ENCODE results near the gene ACACA.

ACACA gene

GRCh38 chr17:37300683-37301082 lies 106.0 kb downstream of the ACACA start:
- Mint-ChIP-seq H3K4me3 (no peak overlapping the region), H3K27me3 (no peaks in the 10 kb centered on the region), H3K36me3 (ENCODE audit: low read depth) (peaks cover 2% of the 10 kb centered on the region), H3K4me1 (peaks cover 3% of the 10 kb centered on the region), H3K27ac (no peak overlapping the region), H3K9me3 (no peaks in the 10 kb centered on the region)
- ATAC-seq (no peak), DNase-seq (no peak)

GRCh38 chr17:37299257-37299980 lies 107.2 kb downstream of the ACACA start:
- no peak for ATAC-seq
- no peak for DNase-seq
- H3K9me3 Mint-ChIP-seq: no peaks in the 10 kb centered on the region
- no peak overlapping the region for H3K27ac Mint-ChIP-seq
- H3K4me3 Mint-ChIP-seq: no peak overlapping the region
- peaks cover 3% of the 10 kb centered on the region for H3K4me1 Mint-ChIP-seq
- no peaks in the 10 kb centered on the region for H3K27me3 Mint-ChIP-seq
- peaks cover 8% of the 10 kb centered on the region for H3K36me3 Mint-ChIP-seq (ENCODE audit: low read depth)

GRCh38 chr17:37295888-37296287 lies 110.7 kb downstream of the ACACA start:
- Mint-ChIP-seq H3K27ac (no peak overlapping the region), H3K9me3 (no peaks in the 10 kb centered on the region), H3K27me3 (no peaks in the 10 kb centered on the region), H3K36me3 (ENCODE audit: low read depth) (peaks cover 5% of the 10 kb centered on the region), H3K4me1 (peaks cover 3% of the 10 kb centered on the region), H3K4me3 (no peak overlapping the region)
- DNase-seq (no peak), ATAC-seq (no peak)

GRCh38 chr17:37294888-37295287 lies 111.7 kb downstream of the ACACA start:
- no peak for ATAC-seq
- DNase-seq: no peak
- peaks cover 5% of the 10 kb centered on the region for H3K36me3 Mint-ChIP-seq (ENCODE audit: low read depth)
- H3K27me3 Mint-ChIP-seq: no peaks in the 10 kb centered on the region
- peaks cover 3% of the 10 kb centered on the region for H3K4me1 Mint-ChIP-seq
- no peaks in the 10 kb centered on the region for H3K9me3 Mint-ChIP-seq
- no peak overlapping the region for H3K4me3 Mint-ChIP-seq
- H3K27ac Mint-ChIP-seq: no peak overlapping the region

- no peak for DNase-seq
- Mint-ChIP-seq H3K36me3 (ENCODE audit: low read depth) (peaks cover 12% of the 10 kb centered on the region), H3K27ac (no peak overlapping the region), H3K9me3 (no peaks in the 10 kb centered on the region), H3K27me3 (no peaks in the 10 kb centered on the region), H3K4me3 (no peak overlapping the region), H3K4me1 (peaks cover 3% of the 10 kb centered on the region)
- no peak for ATAC-seq
Measured at GRCh38 chr17:37293770-37294169, 112.9 kb downstream of the ACACA start.

- no peak for DNase-seq
- no peak overlapping the region for H3K27ac Mint-ChIP-seq
Measured at GRCh38 chr17:37292429-37293139, 114.1 kb downstream of the ACACA start.

GRCh38 chr17:37291351-37291750 lies 115.3 kb downstream of the ACACA start:
- no peak for ATAC-seq
- DNase-seq: no peak
- Mint-ChIP-seq H3K4me3 (no peak overlapping the region), H3K36me3 (ENCODE audit: low read depth) (peaks cover 19% of the 10 kb centered on the region), H3K9me3 (no peaks in the 10 kb centered on the region), H3K27me3 (no peaks in the 10 kb centered on the region), H3K4me1 (no peaks in the 10 kb centered on the region), H3K27ac (no peak overlapping the region)

More at GRCh38 chr17:37292429-37293139, 114.1 kb downstream of the ACACA start:
- H3K9me3 Mint-ChIP-seq: no peaks in the 10 kb centered on the region
- peaks cover 15% of the 10 kb centered on the region for H3K36me3 Mint-ChIP-seq (ENCODE audit: low read depth)
- H3K4me3 Mint-ChIP-seq: no peak overlapping the region
- no peaks in the 10 kb centered on the region for H3K27me3 Mint-ChIP-seq
- ATAC-seq: no peak
- H3K4me1 Mint-ChIP-seq: no peaks in the 10 kb centered on the region

GRCh38 chr17:37286430-37286829 lies 120.2 kb downstream of the ACACA start:
- no peaks in the 10 kb centered on the region for H3K4me1 Mint-ChIP-seq
- no peaks in the 10 kb centered on the region for H3K9me3 Mint-ChIP-seq
- H3K27me3 Mint-ChIP-seq: no peaks in the 10 kb centered on the region
- H3K36me3 Mint-ChIP-seq (ENCODE audit: low read depth): peaks cover 38% of the 10 kb centered on the region
- no peak overlapping the region for H3K4me3 Mint-ChIP-seq
- DNase-seq (no peak), ATAC-seq (no peak)
- H3K27ac Mint-ChIP-seq: no peak overlapping the region

- Mint-ChIP-seq H3K36me3 (ENCODE audit: low read depth) (peaks cover 43% of the 10 kb centered on the region), H3K4me1 (no peaks in the 10 kb centered on the region), H3K9me3 (no peaks in the 10 kb centered on the region), H3K27ac (no peak overlapping the region), H3K27me3 (no peaks in the 10 kb centered on the region), H3K4me3 (no peak overlapping the region)
- DNase-seq (no peak), ATAC-seq (no peak)
Measured at GRCh38 chr17:37284191-37284590, 122.4 kb downstream of the ACACA start.

GRCh38 chr17:37283414-37283961 lies 123.1 kb downstream of the ACACA start:
- Mint-ChIP-seq H3K27me3 (no peaks in the 10 kb centered on the region), H3K27ac (no peak overlapping the region), H3K9me3 (no peaks in the 10 kb centered on the region), H3K36me3 (ENCODE audit: low read depth) (peaks cover 44% of the 10 kb centered on the region), H3K4me3 (no peak overlapping the region), H3K4me1 (no peaks in the 10 kb centered on the region)
- no peak for ATAC-seq
- DNase-seq: no peak

GRCh38 chr17:37280841-37281240 lies 125.8 kb downstream of the ACACA start:
- Mint-ChIP-seq H3K27ac (no peak overlapping the region), H3K4me1 (no peaks in the 10 kb centered on the region), H3K27me3 (no peaks in the 10 kb centered on the region), H3K4me3 (no peak overlapping the region), H3K9me3 (no peaks in the 10 kb centered on the region), H3K36me3 (ENCODE audit: low read depth) (peaks cover 55% of the 10 kb centered on the region)
- DNase-seq (no peak), ATAC-seq (no peak)

- no peaks in the 10 kb centered on the region for H3K9me3 Mint-ChIP-seq
- H3K4me1 Mint-ChIP-seq: no peaks in the 10 kb centered on the region
- no peak overlapping the region for H3K27ac Mint-ChIP-seq
- no peak for DNase-seq
- H3K4me3 Mint-ChIP-seq: no peak overlapping the region
- no peak for ATAC-seq
- peaks cover 69% of the 10 kb centered on the region for H3K36me3 Mint-ChIP-seq (ENCODE audit: low read depth)
- H3K27me3 Mint-ChIP-seq: no peaks in the 10 kb centered on the region
Measured at GRCh38 chr17:37278247-37278894, 128.3 kb downstream of the ACACA start.

GRCh38 chr17:37276475-37276874 lies 130.2 kb downstream of the ACACA start:
- DNase-seq (no peak), ATAC-seq (no peak)
- H3K27me3 Mint-ChIP-seq: no peaks in the 10 kb centered on the region
- H3K36me3 Mint-ChIP-seq (ENCODE audit: low read depth): peaks cover 53% of the 10 kb centered on the region
- H3K27ac Mint-ChIP-seq: no peak overlapping the region
- no peak overlapping the region for H3K4me3 Mint-ChIP-seq
- H3K9me3 Mint-ChIP-seq: no peaks in the 10 kb centered on the region
- no peaks in the 10 kb centered on the region for H3K4me1 Mint-ChIP-seq

- DNase-seq (no peak), ATAC-seq (no peak)
- Mint-ChIP-seq H3K27me3 (no peaks in the 10 kb centered on the region), H3K9me3 (no peaks in the 10 kb centered on the region), H3K4me1 (no peaks in the 10 kb centered on the region), H3K4me3 (no peak overlapping the region), H3K27ac (no peak overlapping the region), H3K36me3 (ENCODE audit: low read depth) (peaks cover 59% of the 10 kb centered on the region)
Measured at GRCh38 chr17:37274461-37274860, 132.2 kb downstream of the ACACA start.
